Lower leg skin (tissue), 3 donors: Measurements from ENCODE around the gene ZBTB20.

ENCODE experiments used
- POLR2A ChIP-seq, 2 donors: fragments of 450-650 bp; IDR thresholded peaks; one replicate each; pipeline ENCODE4 v1.6.1; 2016 to 2017; ENCODE audit warnings: antibody characterized with exemption in 2 of 2, mild to moderate bottlenecking in 1 of 2, moderate library complexity in 1 of 2
- TF ChIP-seq, protein P1 (sequence below), 3 donors: fragments of 450-650 bp; IDR thresholded peaks; one replicate each; pipeline ENCODE4 v1.5.1; 2016; ENCODE audit warnings: antibody characterized with exemption in 3 of 3, mild to moderate bottlenecking in 3 of 3, moderate library complexity in 2 of 3

DNA sequence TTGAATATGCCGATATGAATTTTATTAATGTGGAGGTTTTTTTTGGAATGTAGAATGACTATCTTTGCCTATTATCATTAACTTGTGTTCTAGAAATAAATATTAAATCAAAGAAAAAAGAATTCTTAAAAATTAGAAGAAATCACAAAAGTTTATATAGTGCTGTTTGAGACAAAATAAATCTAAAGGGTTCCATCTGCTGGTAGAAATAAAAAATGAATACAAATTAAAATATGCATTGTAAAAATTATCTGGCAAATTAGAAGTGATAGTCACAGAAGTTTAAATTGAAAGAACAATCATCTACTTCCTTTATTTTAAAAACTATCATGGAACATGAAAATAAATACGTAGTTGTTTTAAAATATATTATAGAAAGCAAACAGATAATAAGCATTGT, 22.7 kb upstream of the ZBTB20 start:
- TF ChIP-seq, protein P1, sequence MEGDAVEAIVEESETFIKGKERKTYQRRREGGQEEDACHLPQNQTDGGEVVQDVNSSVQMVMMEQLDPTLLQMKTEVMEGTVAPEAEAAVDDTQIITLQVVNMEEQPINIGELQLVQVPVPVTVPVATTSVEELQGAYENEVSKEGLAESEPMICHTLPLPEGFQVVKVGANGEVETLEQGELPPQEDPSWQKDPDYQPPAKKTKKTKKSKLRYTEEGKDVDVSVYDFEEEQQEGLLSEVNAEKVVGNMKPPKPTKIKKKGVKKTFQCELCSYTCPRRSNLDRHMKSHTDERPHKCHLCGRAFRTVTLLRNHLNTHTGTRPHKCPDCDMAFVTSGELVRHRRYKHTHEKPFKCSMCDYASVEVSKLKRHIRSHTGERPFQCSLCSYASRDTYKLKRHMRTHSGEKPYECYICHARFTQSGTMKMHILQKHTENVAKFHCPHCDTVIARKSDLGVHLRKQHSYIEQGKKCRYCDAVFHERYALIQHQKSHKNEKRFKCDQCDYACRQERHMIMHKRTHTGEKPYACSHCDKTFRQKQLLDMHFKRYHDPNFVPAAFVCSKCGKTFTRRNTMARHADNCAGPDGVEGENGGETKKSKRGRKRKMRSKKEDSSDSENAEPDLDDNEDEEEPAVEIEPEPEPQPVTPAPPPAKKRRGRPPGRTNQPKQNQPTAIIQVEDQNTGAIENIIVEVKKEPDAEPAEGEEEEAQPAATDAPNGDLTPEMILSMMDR (IDR thresholded peaks at IDR 0.05): no peak
- no peak for TF ChIP-seq POLR2A (IDR thresholded peaks at IDR 0.05)
